ENCODE results near the gene POM121C. TPM values are rescaled to one million over a fixed set of nuclear protein-coding genes. Genes with fewer than 3 reads are reported as not detected.
A peak's percentile ranks its signal among the peaks of the same experiment; 100 is the strongest.
"Not testable (repeated sequence)": the region's sequence is repeated elsewhere in the genome, so short reads cannot be mapped to it uniquely, and the experiment has no call there.

The POM121C gene
- 10.3 and 13.4 TPM in 2 replicates for total RNA-seq
- 19.9 and 22.7 TPM in 2 replicates for polyA plus RNA-seq

DNA sequence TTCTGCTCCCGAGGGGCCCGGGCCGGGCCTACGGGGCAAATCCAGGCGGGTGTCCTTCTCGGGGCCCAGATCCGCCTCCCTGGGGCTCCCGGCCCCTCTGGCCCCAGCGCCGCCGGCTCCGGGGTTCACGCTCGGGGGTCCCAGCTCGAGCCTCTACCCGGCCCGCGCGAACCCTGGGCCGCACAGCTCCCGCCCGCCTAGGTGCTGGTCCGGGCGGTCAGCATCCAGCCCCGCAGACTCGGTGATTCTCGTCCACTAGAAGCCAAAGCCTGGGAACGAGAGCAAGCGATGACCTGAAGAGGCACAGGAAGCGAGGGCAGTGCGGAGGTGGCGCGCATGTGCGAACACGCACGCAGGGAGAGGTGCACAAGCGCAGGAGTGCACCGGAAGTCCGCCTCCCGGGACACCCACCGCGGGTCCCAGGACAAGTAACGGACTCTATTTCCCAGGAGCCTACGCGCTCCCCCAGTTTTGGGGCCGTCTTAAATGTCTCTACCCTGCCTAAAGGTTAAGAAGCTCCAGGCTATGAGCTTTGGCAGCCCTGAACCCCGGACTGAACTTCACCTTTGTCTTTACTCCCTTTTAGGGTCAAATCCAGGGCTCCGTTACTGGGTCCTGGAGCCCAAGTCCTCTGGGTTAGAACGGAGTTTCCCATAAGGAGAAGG is at the start of gene POM121C:
TSS of gene POM121C (minus strand) at position 321 of the 665 bp plus-strand sequence. CDS start 44,803 bp downstream, outside the sequence.
- H3K9me3 ChIP-seq (ENCODE audit: low read depth); H3K27me3 ChIP-seq; H3K4me1 ChIP-seq (ENCODE audit: insufficient read depth); H3K36me3 ChIP-seq (replicated peaks; ENCODE audit: insufficient read depth, low read depth); H3K9me2 ChIP-seq (replicated peaks; ENCODE audit: insufficient read depth); H4K20me1 ChIP-seq (ENCODE audit: insufficient read depth, poor library complexity, severe bottlenecking): not testable (repeated sequence)
- Histone ChIP-seq H3K4me3 (peak within 1 kb of the TSS; percentile 14), H3K79me2 (peaks cover 17% of the 10 kb centered on the region), H3K4me2 (peak within 1 kb of the TSS; percentile 72), H3K27ac (peak within 1 kb of the TSS; percentile 77), H2AFZ (peak within 1 kb of the TSS; percentile 43)
- peak; percentile 95 for DNase-seq (ENCODE audit: low spot score)
- WGBS (ENCODE audit: low lambda C conversion rate, missing lambda C conversion rate) = 2% methylated on average over 41 of the region's 49 CpGs

DNA sequence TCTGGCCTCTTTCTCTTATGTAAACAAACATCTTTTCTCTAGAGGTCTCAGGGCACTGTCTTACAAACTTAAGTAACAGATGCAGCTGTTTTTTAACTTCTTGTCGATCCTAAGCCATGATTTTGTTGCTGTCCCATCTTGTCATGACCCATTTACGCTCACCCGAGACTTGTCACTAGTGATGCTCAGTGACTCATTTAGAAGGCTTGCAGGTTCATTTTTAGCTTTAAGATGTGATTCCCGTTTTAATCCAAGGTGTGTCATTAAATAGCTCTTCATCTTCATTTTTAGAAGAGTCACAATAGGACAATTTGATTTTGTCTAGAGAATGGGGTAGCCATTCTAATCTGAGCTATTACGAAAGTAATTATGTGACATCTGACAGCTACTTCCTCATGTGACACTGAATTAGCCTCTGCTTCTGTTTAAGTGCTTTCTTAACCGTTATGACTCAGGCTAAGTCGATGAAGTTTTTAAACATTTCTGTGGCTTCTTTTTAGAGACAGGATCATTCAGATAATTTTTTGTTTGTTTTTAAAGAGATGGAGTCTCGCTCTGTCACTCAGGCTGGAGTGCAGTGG is 48.7 kb upstream of the POM121C start:
- DNase-seq (ENCODE audit: low spot score) = no peak
- Histone ChIP-seq H3K27me3 (no peaks in the 10 kb centered on the region), H3K79me2 (no peaks in the 10 kb centered on the region), H3K9me2 (replicated peaks; ENCODE audit: insufficient read depth) (no peaks in the 10 kb centered on the region), H3K4me2 (no peak overlapping the region), H3K9me3 (ENCODE audit: low read depth) (no peaks in the 10 kb centered on the region), H2AFZ (no peak overlapping the region), H3K4me1 (ENCODE audit: insufficient read depth) (no peaks in the 10 kb centered on the region), H3K4me3 (no peak overlapping the region), H3K36me3 (replicated peaks; ENCODE audit: insufficient read depth, low read depth) (no peaks in the 10 kb centered on the region), H4K20me1 (ENCODE audit: insufficient read depth, poor library complexity, severe bottlenecking) (no peaks in the 10 kb centered on the region), H3K27ac (no peak overlapping the region)
- 61% methylated on average over 8 of the region's 8 CpGs for WGBS (ENCODE audit: low lambda C conversion rate, missing lambda C conversion rate)
- no peak for TF ChIP-seq CTCF (IDR thresholded peaks at IDR 0.05; ENCODE audit: poor library complexity)
- TF ChIP-seq EZH2phosphoT487 (IDR thresholded peaks at IDR 0.05; ENCODE audit: low read depth, severe bottlenecking, unreplicated experiment) = no peak
- no peak for TF ChIP-seq EZH2 (IDR thresholded peaks at IDR 0.05; ENCODE audit: borderline replicate concordance)

DNA sequence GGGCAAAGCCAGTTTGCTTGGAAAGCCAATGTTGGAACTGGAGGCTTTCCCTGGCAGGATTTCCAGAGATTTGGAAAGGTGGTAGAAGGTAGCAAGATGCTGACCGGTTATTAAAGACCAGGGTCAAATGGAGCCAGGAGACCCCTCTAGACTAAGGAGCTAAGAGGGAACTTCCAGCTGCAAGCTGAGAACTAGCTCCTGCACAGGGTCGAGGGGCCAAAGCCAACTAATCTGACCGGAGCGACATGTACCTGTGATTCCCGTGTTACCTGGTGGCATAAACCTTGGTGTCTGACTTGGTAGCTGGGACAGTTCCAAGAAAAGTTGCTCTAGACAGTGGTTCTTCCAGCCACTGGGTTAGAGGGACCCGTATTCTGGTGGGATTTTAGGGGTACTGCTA is 47.8 kb upstream of the POM121C start:
- 98% methylated on average over 6 of the region's 6 CpGs for WGBS (ENCODE audit: low lambda C conversion rate, missing lambda C conversion rate)
- no peaks in the 10 kb centered on the region for H3K9me2 ChIP-seq (replicated peaks; ENCODE audit: insufficient read depth)
- no peaks in the 10 kb centered on the region for H4K20me1 ChIP-seq (ENCODE audit: insufficient read depth, poor library complexity, severe bottlenecking)
- H2AFZ ChIP-seq = no peak overlapping the region
- H3K79me2 ChIP-seq = no peaks in the 10 kb centered on the region
- no peak overlapping the region for H3K4me2 ChIP-seq
- H3K36me3 ChIP-seq (replicated peaks; ENCODE audit: insufficient read depth, low read depth) = no peaks in the 10 kb centered on the region
- TF ChIP-seq CTCF (IDR thresholded peaks at IDR 0.05; ENCODE audit: poor library complexity) (no peak), EZH2phosphoT487 (IDR thresholded peaks at IDR 0.05; ENCODE audit: low read depth, severe bottlenecking, unreplicated experiment) (no peak), EZH2 (IDR thresholded peaks at IDR 0.05; ENCODE audit: borderline replicate concordance) (no peak)
- no peaks in the 10 kb centered on the region for H3K9me3 ChIP-seq (ENCODE audit: low read depth)
- no peaks in the 10 kb centered on the region for H3K27me3 ChIP-seq
- no peak overlapping the region for H3K4me3 ChIP-seq
- H3K27ac ChIP-seq = no peak overlapping the region
- no peak for DNase-seq (ENCODE audit: low spot score)
- no peaks in the 10 kb centered on the region for H3K4me1 ChIP-seq (ENCODE audit: insufficient read depth)

DNA sequence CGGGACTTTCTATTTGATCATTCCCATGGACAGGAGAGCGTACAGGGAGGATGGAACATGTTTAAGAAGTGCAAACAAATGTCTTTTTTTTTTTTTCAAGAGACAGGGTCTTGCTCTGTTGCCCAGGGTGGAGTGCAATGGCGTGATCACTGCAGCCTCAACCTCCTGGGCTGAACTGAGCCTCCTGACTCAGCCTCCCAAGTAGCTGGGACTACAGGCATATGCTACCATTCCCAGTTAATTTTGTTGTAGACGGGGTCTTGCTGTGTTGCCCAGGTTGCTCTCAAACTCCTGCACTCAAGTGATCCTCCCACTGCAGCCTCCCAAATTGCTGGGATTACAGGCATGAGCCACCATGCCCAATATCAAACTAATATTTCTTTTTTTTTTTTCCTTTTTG is 46.5 kb upstream of the POM121C start:
- H3K9me2 ChIP-seq (replicated peaks; ENCODE audit: insufficient read depth) = no peaks in the 10 kb centered on the region
- no peaks in the 10 kb centered on the region for H3K27me3 ChIP-seq
- peaks cover 4% of the 10 kb centered on the region for H3K4me1 ChIP-seq (ENCODE audit: insufficient read depth)
- TF ChIP-seq EZH2 (IDR thresholded peaks at IDR 0.05; ENCODE audit: borderline replicate concordance) (no peak), CTCF (IDR thresholded peaks at IDR 0.05; ENCODE audit: poor library complexity) (no peak), EZH2phosphoT487 (IDR thresholded peaks at IDR 0.05; ENCODE audit: low read depth, severe bottlenecking, unreplicated experiment) (no peak)
- DNase-seq (ENCODE audit: low spot score) = no peak
- H3K36me3 ChIP-seq (replicated peaks; ENCODE audit: insufficient read depth, low read depth) = no peaks in the 10 kb centered on the region
- no peak overlapping the region for H3K4me3 ChIP-seq
- H4K20me1 ChIP-seq (ENCODE audit: insufficient read depth, poor library complexity, severe bottlenecking) = no peaks in the 10 kb centered on the region
- H3K9me3 ChIP-seq (ENCODE audit: low read depth) = no peaks in the 10 kb centered on the region
- WGBS (ENCODE audit: low lambda C conversion rate, missing lambda C conversion rate) = 95% methylated on average over 4 of the region's 4 CpGs
- H2AFZ ChIP-seq = no peak overlapping the region
- no peak overlapping the region for H3K4me2 ChIP-seq
- H3K27ac ChIP-seq = no peak overlapping the region
- no peaks in the 10 kb centered on the region for H3K79me2 ChIP-seq

All from hepatocyte (in vitro differentiated cells).